ENCODE data around the gene STK24. TPM values are rescaled to one million over a fixed set of nuclear protein-coding genes. Genes with fewer than 3 reads are reported as not detected.

STK24 gene
- total RNA-seq, 1 donor from 2014 or later = 121 TPM

GRCh38 chr13:98458431-98458830 is 118.5 kb downstream of the STK24 start:
- Mint-ChIP-seq H3K9me3 (no peaks in the 10 kb centered on the region), H3K27ac (peak overlapping the region; percentile 56), H3K27me3 (no peaks in the 10 kb centered on the region), H3K4me1 (ENCODE audit: unreplicated experiment) (peaks cover 31% of the 10 kb centered on the region), H3K36me3 (peaks cover 39% of the 10 kb centered on the region), H3K4me3 (no peak overlapping the region)
- no peak for DNase-seq (ENCODE audit: extremely low spot score, unreplicated experiment)
- TF ChIP-seq CTCF (conservative IDR thresholded peaks at IDR 0.05) = no peak

GRCh38 chr13:98457053-98457452 is 119.9 kb downstream of the STK24 start:
- Mint-ChIP-seq H3K4me3 (no peak overlapping the region), H3K9me3 (no peaks in the 10 kb centered on the region), H3K4me1 (ENCODE audit: unreplicated experiment) (peaks cover 24% of the 10 kb centered on the region), H3K27me3 (no peaks in the 10 kb centered on the region), H3K27ac (peak overlapping the region; percentile 34), H3K36me3 (peaks cover 30% of the 10 kb centered on the region)
- no peak for TF ChIP-seq CTCF (conservative IDR thresholded peaks at IDR 0.05)
- no peak for DNase-seq (ENCODE audit: extremely low spot score, unreplicated experiment)

- TF ChIP-seq CTCF (conservative IDR thresholded peaks at IDR 0.05) = no peak
- no peak for DNase-seq (ENCODE audit: extremely low spot score, unreplicated experiment)
- Mint-ChIP-seq H3K27ac (peak overlapping the region; percentile 34), H3K36me3 (peaks cover 35% of the 10 kb centered on the region), H3K27me3 (no peaks in the 10 kb centered on the region), H3K9me3 (no peaks in the 10 kb centered on the region), H3K4me1 (ENCODE audit: unreplicated experiment) (peaks cover 30% of the 10 kb centered on the region), H3K4me3 (no peak overlapping the region)
Observed at GRCh38 chr13:98456413-98456845, 120.5 kb downstream of the STK24 start.

- H3K4me1 Mint-ChIP-seq (ENCODE audit: unreplicated experiment) = peaks cover 45% of the 10 kb centered on the region
- H3K27me3 Mint-ChIP-seq = no peaks in the 10 kb centered on the region
- H3K4me3 Mint-ChIP-seq = no peak overlapping the region
- peaks cover 36% of the 10 kb centered on the region for H3K36me3 Mint-ChIP-seq
- H3K27ac Mint-ChIP-seq = peak overlapping the region; percentile 27
- H3K9me3 Mint-ChIP-seq = no peaks in the 10 kb centered on the region
- no peak for DNase-seq (ENCODE audit: extremely low spot score, unreplicated experiment)
- no peak for TF ChIP-seq CTCF (conservative IDR thresholded peaks at IDR 0.05)
Observed at GRCh38 chr13:98454389-98454881, 122.5 kb downstream of the STK24 start.

GRCh38 chr13:98452851-98453843 is 123.8 kb downstream of the STK24 start:
- H3K27ac Mint-ChIP-seq = no peak overlapping the region
- no peaks in the 10 kb centered on the region for H3K9me3 Mint-ChIP-seq
- TF ChIP-seq CTCF (conservative IDR thresholded peaks at IDR 0.05) = no peak
- no peak for DNase-seq (ENCODE audit: extremely low spot score, unreplicated experiment)
- H3K4me1 Mint-ChIP-seq (ENCODE audit: unreplicated experiment) = peaks cover 51% of the 10 kb centered on the region
- H3K36me3 Mint-ChIP-seq = peaks cover 46% of the 10 kb centered on the region
- H3K27me3 Mint-ChIP-seq = no peaks in the 10 kb centered on the region
- no peak overlapping the region for H3K4me3 Mint-ChIP-seq
